ENCODE data around the gene RPP21.

The RPP21 gene

DNA sequence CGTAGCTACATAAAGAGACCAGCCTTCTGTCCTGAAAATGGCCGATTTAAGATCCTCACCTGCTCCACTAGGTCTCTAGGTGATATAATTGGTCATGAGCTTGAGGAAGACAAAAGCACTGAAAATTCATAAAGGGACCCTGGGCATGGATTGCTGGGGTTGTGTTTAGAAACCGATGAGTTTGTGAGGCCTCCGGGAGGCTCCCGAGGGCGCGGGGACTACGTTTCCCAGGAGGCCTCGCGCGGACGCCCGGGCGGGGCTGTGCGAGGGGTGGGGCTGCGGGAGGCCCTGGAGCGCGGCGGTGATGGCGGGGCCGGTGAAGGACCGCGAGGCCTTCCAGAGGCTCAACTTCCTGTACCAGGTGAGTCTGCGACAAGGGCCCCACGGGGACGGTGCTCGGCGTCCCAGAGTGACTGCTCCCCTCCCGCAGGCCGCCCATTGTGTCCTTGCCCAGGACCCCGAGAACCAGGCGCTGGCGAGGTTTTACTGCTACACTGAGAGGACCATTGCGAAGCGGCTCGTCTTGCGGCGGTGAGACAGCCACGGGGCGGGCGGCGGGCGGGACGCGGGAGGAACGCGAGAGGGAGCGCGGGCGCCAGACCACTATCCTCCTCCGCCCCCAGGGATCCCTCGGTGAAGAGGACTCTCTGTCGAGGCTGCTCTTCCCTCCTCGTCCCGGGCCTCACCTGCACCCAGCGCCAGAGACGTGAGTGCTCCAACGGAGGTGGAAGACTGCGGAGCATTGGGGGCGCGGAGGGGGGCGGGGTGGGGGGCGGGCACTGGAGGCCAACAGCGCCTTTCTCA lies at the start of gene RPP21:
TSS of gene RPP21 (plus strand) at position 289 of the 804 bp plus-strand sequence. CDS start at position 305, 16 bp downstream.
- peak; percentile 82 for DNase-seq (ENCODE audit: low spot score)

DNA sequence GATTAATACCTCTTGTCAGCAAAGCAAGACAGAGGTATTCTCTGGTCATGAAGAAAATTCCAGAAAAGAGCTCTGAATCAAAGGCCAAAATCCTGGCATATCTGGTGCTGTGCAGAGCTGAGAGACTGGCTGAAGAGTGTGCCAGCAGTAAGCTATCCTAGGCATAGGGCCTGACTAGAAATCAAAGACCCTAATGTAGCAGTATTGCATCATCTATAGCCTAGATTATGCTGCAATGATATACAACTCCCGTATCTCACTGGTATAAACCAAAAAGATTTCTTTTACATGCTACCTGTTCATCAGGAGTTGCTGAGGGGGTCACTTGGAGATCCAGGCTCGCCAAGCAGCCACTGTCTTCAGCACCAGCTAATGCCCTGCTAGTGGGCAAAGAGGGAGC lies 49.1 kb upstream of the RPP21 start:
- no peak for DNase-seq (ENCODE audit: low spot score)

DNA sequence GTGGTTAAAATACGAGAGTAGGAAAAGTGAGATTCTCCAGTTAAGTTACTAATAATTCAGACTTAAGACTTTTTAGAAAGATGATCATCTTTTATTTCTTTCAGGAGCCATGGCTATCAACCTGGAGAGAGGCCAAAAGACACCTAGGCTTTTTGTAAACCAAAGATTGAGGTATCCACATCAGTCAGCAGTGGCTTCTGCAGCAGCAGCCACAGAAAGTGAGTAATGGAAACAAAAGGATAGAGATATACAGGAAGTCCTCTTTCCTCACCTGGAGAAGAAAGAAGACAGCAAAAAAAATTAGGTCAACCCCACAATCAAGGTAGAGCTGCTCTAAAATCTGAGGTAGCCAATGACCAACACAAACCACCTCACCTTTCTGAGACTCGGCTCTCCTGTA lies 41.0 kb upstream of the RPP21 start:
- DNase-seq (ENCODE audit: low spot score) = no peak

DNA sequence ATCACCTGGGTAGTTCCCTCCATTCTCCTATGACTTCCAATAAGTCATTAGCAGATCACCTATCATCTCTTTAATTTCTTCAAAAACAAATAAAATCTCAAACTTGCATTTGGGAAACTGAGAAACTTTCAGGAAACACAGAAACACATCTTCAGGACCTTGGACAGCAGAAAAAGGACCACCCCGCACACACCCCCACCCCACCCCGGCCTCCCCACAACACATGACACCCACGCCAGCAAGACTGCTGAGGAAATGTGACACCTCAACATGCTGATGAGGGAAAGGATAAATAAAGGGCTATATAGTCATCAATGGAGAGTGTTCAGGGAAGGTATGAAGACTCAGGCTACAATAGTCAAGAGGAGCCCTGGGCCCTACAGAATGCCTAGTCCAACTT lies 33.9 kb upstream of the RPP21 start:
- DNase-seq (ENCODE audit: low spot score) = no peak

DNA sequence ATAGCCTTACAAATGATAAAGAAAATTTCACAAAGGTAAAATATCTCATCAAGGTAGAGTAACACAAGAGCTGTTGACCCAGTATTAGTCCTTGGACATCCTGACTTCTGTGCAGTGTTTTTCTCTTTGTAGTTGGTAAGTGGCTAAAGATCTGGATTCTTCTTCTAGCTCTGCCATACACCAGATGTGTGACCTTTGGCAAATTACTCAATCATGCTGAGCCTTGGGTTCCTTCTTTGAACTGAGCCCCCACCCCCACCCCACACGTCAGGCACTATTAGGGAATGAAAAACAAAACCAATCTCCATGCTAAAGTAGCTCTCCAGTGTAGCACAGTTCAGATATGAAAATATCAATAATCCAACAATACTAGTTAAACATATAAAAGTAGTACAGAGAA lies 33.3 kb upstream of the RPP21 start:
- no peak for DNase-seq (ENCODE audit: low spot score)

DNA sequence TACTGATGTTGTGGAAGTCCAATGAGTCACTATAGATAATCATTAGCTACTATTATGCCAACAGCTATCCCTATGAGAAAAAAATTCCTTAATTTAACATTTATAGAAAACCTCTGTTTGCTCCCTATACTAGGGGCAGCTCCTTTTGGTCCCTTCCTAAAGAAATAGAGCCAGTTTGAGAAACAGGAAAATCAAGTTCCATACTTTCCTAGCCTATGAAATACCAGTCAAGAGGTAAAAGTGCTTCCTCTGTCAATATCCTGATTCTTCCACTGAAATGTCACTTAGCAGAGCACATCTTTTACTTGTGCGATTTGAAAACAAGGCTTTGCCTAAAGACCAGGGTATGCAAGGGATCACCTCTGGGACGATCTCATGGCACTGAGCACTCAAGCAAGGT lies 32.7 kb upstream of the RPP21 start:
- no peak for DNase-seq (ENCODE audit: low spot score)

DNA sequence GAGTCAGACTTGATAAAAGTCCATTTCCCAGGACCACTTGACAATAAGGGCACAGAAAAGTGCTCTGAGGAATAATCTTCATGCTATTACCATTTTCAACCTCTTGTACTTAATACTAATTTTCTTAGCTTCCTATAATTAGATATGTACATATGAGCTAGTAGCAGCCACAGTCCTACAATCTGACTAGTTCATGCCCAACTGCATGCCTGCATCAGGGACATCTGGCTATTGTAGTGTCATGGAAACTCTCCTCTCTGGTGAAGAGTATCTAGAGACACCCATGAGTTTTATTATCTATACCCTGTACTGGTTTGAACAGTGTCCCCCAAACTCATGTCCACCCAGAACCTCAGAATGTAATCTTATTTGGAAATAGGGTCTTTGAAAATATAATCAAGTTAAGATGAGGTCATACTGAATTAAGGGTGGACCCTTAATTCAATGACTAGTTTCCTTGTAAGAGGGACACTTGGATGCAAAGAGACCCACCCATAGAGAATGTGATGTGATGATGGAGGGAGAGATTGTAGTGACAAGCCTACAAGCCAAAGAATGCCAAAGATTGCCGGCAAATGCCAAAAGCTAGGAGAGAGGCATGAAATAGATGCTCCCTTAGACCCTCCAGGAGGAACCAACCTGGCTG lies 32.2 kb upstream of the RPP21 start:
- DNase-seq (ENCODE audit: low spot score) = no peak

DNA sequence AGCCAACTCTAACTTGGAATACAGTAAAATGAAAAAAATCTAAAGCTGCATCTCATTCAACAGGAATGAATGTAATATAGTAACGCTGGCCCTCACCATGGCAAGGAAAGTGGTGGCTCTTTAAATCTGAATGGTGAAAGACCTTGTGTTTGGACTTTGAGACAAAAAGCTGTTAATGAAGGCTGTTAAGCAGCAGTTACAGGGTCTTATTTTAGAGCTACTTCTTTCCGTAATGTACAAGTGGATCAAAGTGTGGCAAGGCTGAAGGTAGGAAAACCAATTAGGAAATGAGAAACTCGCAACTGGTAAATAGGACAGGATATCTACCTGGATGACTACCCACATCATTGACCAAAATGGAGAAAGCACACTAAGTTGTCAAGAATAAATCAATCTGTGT lies 29.8 kb upstream of the RPP21 start:
- DNase-seq (ENCODE audit: low spot score) = no peak

DNA sequence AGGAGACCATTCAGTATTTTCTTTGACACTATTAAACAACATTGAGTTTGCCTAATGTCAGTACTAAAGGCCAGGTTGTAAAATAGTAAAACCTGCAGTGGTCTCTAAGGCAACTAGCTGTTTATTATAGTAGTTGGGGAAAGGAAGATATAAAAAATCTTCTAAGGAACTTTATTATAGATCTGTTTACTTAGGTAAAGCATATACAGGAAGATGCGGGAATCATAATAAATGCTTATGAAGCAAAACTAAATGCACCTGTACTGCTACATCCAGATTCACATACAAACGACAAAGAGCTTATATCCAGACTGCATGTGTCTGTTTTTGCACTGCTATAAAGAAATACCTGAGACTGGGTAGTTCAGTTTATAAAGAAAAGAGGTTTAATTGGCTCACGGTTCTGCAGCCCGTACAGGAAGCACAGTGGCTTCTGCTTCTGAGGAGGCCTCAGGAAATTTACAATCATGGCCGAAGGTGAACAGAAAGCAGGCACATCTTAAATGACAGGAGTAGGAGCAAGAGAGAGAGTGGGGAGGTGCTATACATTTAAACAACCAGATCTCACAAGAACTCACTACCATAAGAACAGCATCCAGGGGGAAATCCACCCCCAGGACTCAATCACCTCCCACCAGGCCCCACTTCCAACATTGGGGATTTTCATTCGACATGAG lies 26.9 kb upstream of the RPP21 start:
- DNase-seq (ENCODE audit: low spot score) = no peak

DNA sequence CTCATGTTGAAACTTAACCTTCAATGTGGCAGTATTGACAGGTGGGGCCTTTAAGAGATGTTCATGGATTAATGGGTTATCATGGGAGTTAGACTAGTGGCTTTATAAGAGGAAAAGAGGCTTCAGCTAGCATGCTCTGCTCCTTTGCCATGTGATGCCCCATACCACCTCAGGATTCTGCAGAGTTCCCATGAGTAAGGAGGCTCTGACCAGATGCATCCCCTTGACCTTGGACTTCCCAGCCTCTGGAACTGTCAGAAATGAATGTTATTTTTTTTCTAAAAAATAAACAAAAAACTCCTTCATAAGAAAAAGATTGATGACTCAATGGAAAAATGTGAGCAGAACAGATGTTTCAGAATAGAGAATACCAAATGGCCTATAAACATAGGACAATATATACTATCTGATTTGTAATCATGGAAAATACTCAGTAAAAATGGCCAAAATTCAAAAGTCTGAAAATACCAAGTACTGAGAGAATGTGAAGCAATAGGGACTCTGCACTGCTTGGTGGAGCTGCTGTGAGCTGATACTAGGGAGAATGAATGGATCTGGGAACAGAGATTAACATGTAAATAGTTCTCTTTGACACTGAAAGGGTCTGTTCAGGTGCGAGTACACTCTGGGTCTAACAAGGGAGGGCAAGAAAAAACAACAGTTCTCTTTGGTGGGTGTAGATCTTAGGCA lies 25.7 kb upstream of the RPP21 start:
- no peak for DNase-seq (ENCODE audit: low spot score)

DNA sequence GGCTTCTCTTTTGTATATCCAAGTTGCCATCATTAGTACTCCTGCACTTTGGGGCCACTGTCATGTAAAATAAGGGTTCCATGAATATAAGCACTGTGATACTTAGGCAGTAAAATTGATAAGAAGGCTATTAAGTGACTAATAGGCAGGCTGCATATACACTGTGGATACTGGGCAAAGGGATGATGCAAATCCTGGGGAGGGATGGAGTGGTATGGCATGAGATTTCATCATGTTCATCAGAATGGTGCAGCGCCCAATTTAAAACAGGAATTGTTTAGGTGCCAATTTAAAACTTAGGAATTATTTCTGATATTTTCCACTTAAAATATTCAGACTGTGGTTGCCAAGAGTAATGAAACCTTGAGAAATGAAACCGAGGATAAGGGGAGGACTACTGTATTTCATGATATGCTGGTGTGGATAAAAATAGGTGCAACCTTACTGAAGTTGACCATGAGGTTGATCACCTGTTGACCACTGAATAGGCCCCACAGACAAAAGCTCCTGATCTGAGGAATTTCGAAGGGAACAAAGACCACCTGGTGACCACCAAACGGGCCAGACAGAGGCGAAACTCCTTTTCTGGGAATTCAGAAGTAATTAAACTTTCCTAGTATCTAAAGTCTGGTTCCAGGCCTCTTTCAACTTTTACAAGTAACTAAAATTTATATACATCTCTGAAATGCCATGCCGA lies 23.1 kb upstream of the RPP21 start:
- DNase-seq (ENCODE audit: low spot score) = no peak

DNA sequence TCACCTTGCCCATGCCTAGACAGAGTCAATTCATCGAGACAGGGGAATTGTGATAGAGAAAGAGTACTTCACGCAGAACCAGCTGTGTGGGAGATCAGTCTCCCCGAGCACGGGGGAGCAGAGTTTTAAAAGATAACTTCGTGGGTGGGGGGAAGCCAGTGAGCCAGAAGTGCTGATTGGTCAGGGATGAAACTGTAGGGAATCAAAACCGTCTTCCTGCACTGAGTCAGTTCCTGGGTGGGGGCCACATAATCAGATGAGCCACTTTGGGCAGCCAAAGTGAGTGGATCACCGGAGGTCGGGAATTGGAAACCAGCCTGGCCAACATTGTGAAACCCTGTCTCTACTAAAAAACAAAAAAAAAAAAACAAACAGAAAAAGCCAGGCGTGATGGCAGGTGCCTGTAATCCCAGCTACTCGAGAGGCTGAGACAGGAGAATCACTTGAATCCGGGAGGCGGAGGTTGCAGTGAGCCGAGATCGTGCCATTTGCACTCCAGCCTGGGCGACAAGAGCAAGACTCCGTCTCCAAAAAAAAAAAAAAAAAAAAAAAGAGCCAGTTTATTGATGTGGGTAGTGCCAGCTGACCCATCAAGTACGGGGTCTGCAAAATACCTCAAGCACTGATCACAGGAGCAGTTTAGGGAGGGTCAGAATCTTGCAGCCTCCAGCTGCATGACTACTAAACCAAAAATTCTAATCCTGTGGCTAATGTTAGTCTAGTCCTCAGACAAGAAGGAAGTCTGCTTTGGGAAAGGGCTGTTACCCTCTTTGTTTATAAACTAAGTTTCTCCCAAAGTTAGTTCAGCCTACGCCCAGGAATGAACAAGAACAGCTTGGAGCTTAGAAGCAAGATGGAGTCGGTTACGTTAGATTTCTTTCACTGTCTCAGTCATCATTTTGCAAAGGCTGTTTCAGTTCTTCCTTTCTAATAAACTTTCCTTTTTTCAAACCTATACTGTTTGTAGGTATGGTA lies 22.1 kb upstream of the RPP21 start:
- DNase-seq (ENCODE audit: low spot score) = no peak

DNA sequence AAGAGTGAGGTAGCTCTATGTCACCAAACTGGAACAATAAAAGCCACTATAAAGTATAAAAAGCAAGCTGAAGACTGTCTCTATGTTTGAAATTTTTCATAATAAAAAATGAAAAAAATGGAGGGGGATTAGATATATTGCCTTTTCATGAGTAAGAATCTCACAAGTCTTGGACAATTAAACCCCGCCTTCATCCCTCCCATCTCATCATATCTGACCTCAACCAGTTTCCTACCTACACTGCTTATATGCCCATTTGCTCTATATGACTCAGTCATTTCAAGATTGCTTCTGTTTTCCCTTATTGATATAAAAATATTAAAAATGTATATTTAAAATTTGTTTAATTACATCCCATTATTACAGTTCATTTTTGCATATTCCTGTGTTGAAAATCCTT lies 21.1 kb upstream of the RPP21 start:
- DNase-seq (ENCODE audit: low spot score) = no peak

DNA sequence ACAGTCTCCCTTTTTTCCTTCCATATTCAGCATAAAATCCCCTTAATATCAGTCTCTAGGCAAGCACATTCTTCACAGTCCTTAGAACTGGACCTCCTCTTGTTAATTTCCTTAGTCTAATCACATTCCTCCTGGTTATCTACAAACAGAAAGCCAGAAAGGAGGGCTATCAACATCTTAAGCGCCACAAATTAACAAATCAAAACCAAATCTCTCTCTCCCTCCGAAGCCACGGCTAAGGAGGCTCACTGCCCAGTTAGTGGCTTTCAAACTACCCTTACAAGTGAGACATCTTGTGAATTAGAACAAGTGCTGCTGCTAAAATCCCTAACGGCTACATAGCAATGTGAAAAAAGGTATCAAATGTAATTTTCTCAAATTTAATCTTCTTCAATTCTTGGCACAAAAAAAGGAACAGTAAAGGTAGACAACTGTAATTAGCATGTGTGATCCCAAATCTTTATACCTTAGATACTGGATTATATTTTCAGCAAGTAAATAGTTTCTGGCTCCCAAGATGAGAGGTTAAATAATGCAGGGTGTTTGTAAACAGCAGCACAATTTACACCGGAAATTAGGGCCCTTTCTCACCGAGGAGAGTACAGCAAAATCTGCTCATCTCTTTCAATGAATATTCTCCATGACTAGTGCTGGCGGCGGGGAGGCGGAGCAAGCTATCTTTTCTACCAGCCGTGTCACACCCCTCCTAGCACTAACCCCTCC lies 19.6 kb upstream of the RPP21 start:
- no peak for DNase-seq (ENCODE audit: low spot score)

DNA sequence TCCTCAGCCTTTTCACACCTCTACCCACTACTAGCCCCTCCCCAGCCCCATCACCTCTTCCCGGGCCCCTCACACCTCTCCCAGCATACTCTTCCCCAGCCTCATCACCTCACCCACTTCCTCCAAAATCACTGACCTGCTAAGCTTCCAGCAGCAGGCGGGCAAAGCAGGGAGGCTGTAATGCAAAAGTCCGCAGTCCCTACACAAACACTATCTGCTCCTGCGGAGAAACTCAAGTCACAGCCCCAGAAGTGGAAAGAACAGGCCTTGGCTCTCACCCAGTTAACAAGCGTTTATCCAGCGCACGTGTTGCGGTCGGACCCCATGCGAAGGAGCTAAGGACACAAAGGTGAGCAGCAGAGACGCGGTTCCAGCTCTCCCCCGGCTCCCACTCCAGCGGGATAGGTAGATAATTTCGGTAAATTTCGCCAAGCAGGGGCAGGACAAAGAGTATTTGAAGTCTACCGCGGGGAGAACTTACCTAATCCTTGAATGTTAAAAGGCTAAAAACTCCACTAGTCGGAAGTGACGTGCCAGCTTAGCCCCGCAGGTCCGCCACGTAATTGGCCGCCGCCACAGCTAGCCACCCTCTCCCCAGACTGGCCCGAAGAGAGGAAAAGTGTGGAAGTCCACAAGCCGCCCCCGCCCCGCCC lies 19.0 kb upstream of the RPP21 start:
- no peak for DNase-seq (ENCODE audit: low spot score)

DNA sequence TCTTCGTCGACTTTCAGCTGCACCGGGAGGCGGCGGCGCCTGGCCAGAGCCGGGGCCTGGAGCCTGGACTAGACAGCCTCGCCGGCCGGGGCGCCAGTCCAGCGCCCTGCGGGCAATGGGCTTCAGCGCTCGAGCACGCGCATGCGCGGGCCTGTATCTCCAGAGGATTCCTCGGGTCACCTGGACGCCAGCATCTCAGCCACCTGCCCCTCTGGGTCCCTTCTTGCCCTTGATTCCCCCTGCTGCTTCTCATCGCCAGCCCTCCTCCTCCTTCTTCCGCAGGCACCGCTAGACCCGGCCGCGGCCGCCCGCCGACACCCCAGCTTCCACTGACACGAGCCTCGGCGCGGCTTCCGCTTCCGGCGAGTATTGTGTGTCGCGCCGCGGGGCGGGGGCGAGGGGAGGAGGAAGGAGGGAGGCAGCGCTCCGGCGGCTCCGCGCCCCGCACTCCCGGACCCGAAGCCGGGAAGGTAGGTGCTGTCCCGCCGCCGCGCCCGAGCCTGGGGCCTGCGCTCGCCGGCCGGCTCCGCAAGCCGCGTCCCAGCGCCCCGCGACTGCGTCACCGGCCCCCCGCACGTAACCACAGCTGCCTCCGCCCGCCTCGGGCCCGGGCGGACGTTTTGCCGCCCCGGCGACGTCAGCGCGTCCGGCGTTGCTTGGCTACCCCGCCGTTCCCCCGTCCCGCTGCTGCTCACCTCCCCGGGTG lies 18.3 kb upstream of the RPP21 start, which contains the start of gene TRIM39:
TSS of gene TRIM39 (plus strand) at position 402 of the 706 bp plus-strand sequence. CDS start 2,391 bp downstream, outside the sequence.
- peak; percentile 88 for DNase-seq (ENCODE audit: low spot score)

DNA sequence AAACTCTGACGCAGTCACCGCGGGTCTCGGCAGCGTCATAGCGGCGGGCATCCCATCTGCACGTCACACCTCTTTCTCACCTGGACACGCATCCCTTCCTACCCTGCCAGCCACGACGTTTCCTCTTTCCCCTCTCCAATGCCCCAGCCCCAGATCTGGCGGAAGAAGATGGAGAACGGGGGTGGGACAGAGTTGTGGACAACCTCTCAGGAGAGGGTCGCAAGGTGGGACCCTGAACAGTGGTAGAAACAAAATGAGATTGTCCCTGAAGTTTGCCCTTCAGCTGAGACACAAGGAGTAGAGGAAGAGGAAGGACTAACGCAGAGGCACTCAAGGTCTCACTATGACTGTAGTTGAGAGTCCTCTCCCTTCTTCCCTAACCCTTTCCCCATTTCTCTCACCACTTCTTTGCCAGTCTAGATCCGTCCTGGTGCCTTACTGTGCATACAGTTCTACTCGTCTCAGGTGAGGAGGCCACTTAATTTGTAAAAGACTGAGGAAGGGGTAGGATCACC lies 17.7 kb upstream of the RPP21 start:
- no peak for DNase-seq (ENCODE audit: low spot score)

DNA sequence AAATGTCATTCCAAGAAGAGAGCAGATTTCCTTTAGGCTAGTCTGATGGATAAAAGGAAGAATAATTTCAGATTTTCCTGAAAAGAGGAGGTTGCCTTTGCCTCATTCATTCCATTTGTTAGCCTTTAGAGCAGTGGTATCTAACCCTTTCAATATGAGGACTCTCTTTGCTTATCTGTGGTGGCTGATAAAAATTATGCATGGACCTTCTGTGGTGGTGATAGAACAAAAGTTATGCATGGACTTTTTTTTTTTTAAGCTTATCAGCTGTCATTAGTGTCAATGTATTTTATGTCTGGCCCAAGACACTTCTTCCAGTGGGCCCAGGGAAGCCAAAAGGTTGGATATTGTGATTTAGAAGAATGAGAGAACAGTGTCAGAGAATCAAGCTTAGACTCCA lies 16.6 kb upstream of the RPP21 start:
- DNase-seq (ENCODE audit: low spot score) = no peak

Measured in globus pallidus (tissue), 1 donor.